ENCODE measurements around the gene HOXB4. TPM values are rescaled to one million over a fixed set of nuclear protein-coding genes. Genes with fewer than 3 reads are reported as not detected.

The HOXB4 gene
- total RNA-seq, 1 experiment from 2014 or later, result not detected

DNA sequence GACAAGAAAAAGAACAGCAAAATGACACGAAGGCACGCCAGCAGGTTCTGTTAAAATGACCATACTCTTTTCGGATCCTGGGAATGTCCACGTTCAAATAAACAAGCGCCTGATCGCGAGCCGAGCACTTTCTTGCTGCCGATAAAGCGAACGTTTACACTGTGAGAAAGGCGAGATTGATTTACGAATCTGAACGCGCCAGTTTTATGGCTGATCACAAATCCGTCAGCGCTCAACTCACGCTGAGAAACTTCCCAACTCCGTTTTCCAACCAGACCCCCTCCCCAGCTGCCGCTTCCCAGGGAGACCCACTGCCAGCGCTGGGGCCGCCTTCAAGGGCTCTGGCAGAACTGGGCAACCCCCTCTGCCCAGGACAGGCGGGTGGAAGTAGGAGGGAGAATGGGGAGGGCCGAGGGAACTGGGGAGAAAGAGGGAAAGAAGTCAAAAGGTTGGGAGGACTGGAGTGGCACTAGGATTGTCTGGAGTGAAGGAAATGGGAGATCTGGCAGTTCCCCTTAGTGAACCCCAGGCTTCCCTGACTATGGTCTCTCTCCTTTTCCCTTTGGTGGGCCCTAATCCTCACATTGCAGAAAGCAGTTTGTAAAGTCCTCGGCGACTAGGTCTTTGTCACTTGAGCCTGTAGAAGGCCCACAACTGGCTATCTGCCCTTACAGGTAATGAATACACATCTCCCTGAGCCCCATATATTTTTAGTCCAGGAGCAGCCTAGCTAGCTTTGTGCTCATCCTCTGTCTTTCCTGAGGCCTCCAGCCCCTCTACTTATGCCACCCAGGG is 6.9 kb downstream of the HOXB4 start:
- H3K18ac ChIP-seq (ENCODE audit: insufficient read length, low read depth, low read length), result no peak overlapping the region
- H3K4me3 Mint-ChIP-seq, result no peak overlapping the region
- no peak overlapping the region for H2AFZ ChIP-seq (ENCODE audit: low read length)
- H4K20me1 ChIP-seq (ENCODE audit: control insufficient read depth, insufficient read depth, insufficient read length), result peaks cover 4% of the 10 kb centered on the region
- H3K36me3 Mint-ChIP-seq (ENCODE audit: insufficient read depth in 1 of 3, low read depth in 3 of 3), result no peaks in the 10 kb centered on the region; a peak in 1 of 7 replicates
- no peak overlapping the region for H2BK120ac ChIP-seq (ENCODE audit: low read depth, low read length, poor library complexity, severe bottlenecking)
- no peak overlapping the region for H4K5ac ChIP-seq (ENCODE audit: insufficient read length, low read depth, low read length)
- H3K23me2 ChIP-seq (ENCODE audit: insufficient read length, low read depth, low read length, poor library complexity, severe bottlenecking), result no peaks in the 10 kb centered on the region
- H3K27me3 ChIP-seq (ENCODE audit: insufficient read depth, low read length), result peaks cover 100% of the 10 kb centered on the region
- no peak overlapping the region for H4K8ac ChIP-seq (replicated peaks; ENCODE audit: insufficient read length, low read depth, low read length)
- H3K23ac ChIP-seq (ENCODE audit: insufficient read length, low read depth, low read length), result no peak overlapping the region
- H3K4me1 ChIP-seq (ENCODE audit: insufficient read depth, low read length), result peaks cover 2% of the 10 kb centered on the region; the same call in 1 of the 2 replicates
- no peak overlapping the region for H3K4ac ChIP-seq (ENCODE audit: low read depth, low read length)
- H3K4me1 Mint-ChIP-seq, result peaks cover 6 to 20% of the 10 kb centered on the region in 2 experiments
- H2BK15ac ChIP-seq (ENCODE audit: low read depth, low read length), result no peak overlapping the region
- TF ChIP-seq, protein P1, sequence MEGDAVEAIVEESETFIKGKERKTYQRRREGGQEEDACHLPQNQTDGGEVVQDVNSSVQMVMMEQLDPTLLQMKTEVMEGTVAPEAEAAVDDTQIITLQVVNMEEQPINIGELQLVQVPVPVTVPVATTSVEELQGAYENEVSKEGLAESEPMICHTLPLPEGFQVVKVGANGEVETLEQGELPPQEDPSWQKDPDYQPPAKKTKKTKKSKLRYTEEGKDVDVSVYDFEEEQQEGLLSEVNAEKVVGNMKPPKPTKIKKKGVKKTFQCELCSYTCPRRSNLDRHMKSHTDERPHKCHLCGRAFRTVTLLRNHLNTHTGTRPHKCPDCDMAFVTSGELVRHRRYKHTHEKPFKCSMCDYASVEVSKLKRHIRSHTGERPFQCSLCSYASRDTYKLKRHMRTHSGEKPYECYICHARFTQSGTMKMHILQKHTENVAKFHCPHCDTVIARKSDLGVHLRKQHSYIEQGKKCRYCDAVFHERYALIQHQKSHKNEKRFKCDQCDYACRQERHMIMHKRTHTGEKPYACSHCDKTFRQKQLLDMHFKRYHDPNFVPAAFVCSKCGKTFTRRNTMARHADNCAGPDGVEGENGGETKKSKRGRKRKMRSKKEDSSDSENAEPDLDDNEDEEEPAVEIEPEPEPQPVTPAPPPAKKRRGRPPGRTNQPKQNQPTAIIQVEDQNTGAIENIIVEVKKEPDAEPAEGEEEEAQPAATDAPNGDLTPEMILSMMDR (conservative IDR thresholded peaks at IDR 0.05), result no peak
- H2AK5ac ChIP-seq (ENCODE audit: insufficient read length, low read length), result no peak overlapping the region
- no peak overlapping the region for H3T11ph ChIP-seq (ENCODE audit: low read length)
- no CpG with 5 or more reads among the region's 26 CpGs for WGBS (ENCODE audit: extremely low coverage, insufficient read length, low lambda C conversion rate)
- no peaks in the 10 kb centered on the region for H3K27me3 Mint-ChIP-seq (ENCODE audit: low read depth)
- no peak overlapping the region for H4K91ac ChIP-seq (ENCODE audit: insufficient read length, low read depth, low read length)
- H3K9me3 ChIP-seq (ENCODE audit: control insufficient read depth, low read depth, low read length), result no peaks in the 10 kb centered on the region
- H2BK12ac ChIP-seq (ENCODE audit: insufficient read length, low read depth, low read length), result no peak overlapping the region
- no peak overlapping the region for H3K14ac ChIP-seq (ENCODE audit: insufficient read depth, low read length)
- no peak overlapping the region for H3K4me2 ChIP-seq (ENCODE audit: insufficient read depth, insufficient read length, low read length)
- no peak overlapping the region for H3K27ac ChIP-seq (ENCODE audit: insufficient read length, low read depth, low read length)
- no peak overlapping the region for H3K27ac Mint-ChIP-seq
- H3K56ac ChIP-seq (ENCODE audit: insufficient read length, low read depth, low read length), result no peak overlapping the region
- H2BK5ac ChIP-seq (ENCODE audit: insufficient read length, low read length), result no peak overlapping the region
- no peak overlapping the region for H2BK20ac ChIP-seq (ENCODE audit: low read depth, low read length, poor library complexity, severe bottlenecking)
- DNase-seq, result peak; percentile 65
- H3K79me2 ChIP-seq (ENCODE audit: insufficient read depth, low read length), result no peaks in the 10 kb centered on the region
- H3K9me3 Mint-ChIP-seq, result peaks cover 0 to 12% of the 10 kb centered on the region in 2 experiments; a peak in 1 of 5 replicates
- H3K9ac ChIP-seq (ENCODE audit: extremely low read depth, insufficient read length, low read length), result no peak overlapping the region
- H3K79me1 ChIP-seq (ENCODE audit: insufficient read depth, low read depth, low read length, poor library complexity, severe bottlenecking), result no peaks in the 10 kb centered on the region

Data from H9 (cell line).